CD4-positive, CD25-positive, alpha-beta regulatory T cell (primary cell): ENCODE results near the gene RAB28. TPM values are rescaled to one million over a fixed set of nuclear protein-coding genes. Genes with fewer than 3 reads are reported as not detected.

Experiments used
- ATAC-seq, 2 donors: fragments of 150-1000 bp; cut with Tn5 transposase; one replicate each; pipeline ENCODE4 v1.10.0; 2021; ENCODE audit warnings: low read depth in 2 of 2, moderate number of reproducible peaks in 2 of 2, moderate library complexity in 1 of 2
- DNase-seq, 3 donors: peaks; one replicate each; pipeline versions ENCODE4 v3.0.0 to v3.0.0-alpha.2; 2012 to 2022; ENCODE audit warnings: mixed read lengths in 1 of 3
- H3K27ac ChIP-seq: one replicate; pipeline ENCODE4 v1.7.0; 2013; ENCODE audit warnings: mild to moderate bottlenecking, low read length; ENCODE audit not compliant: insufficient read depth, poor library complexity, severe bottlenecking
- H3K27me3 ChIP-seq: one replicate; pipeline ENCODE4 v1.7.0; 2013; ENCODE audit warnings: low read length; ENCODE audit not compliant: control insufficient read depth, insufficient read depth
- H3K36me3 ChIP-seq: one replicate; pipeline ENCODE4 v1.7.0; 2013; ENCODE audit warnings: mild to moderate bottlenecking, low read length, moderate library complexity; ENCODE audit not compliant: control insufficient read depth, insufficient read depth
- H3K4me1 ChIP-seq: 2 replicates; pipeline ENCODE4 v1.7.0; 2013; ENCODE audit warnings: mild to moderate bottlenecking, low read length; ENCODE audit not compliant: insufficient read depth, control insufficient read depth, poor library complexity, severe bottlenecking
- H3K4me3 ChIP-seq: one replicate; pipeline ENCODE4 v1.7.0; 2013; ENCODE audit warnings: low read depth, mild to moderate bottlenecking, low read length, moderate library complexity
- H3K9me3 ChIP-seq, 2 experiments: 1 replicate in 1 of 2; 2 replicates in 1 of 2; pipeline ENCODE4 v1.7.0; 2013; ENCODE audit warnings: low read length in 2 of 2, mild to moderate bottlenecking in 1 of 2, moderate library complexity in 1 of 2; ENCODE audit not compliant: control insufficient read depth in 2 of 2
- H3K27ac Mint-ChIP-seq, 3 donors: one replicate each; pipeline ENCODE4 v1.8.0; 2020 to 2022; ENCODE audit warnings: mild to moderate bottlenecking in 3 of 3, mixed read lengths in 3 of 3, moderate library complexity in 2 of 3
- H3K27me3 Mint-ChIP-seq: one replicate; pipeline ENCODE4 v1.8.0; 2022; ENCODE audit warnings: mild to moderate bottlenecking, mixed read lengths
- H3K36me3 Mint-ChIP-seq: one replicate; pipeline ENCODE4 v1.8.0; 2020; ENCODE audit warnings: mixed read lengths
- H3K4me1 Mint-ChIP-seq, 4 donors: one replicate each; pipeline ENCODE4 v1.8.0; 2020 to 2022; ENCODE audit warnings: mixed read lengths in 4 of 4, mild to moderate bottlenecking in 1 of 4
- H3K4me3 Mint-ChIP-seq, 4 donors: one replicate each; pipeline ENCODE4 v1.8.0; 2020 to 2022; ENCODE audit warnings: mild to moderate bottlenecking in 4 of 4, mixed read lengths in 4 of 4, moderate library complexity in 3 of 4
- H3K9me3 Mint-ChIP-seq, 7 donors: one replicate each; pipeline ENCODE4 v1.8.0; 2020 to 2022; ENCODE audit warnings: mixed read lengths in 7 of 7, mild to moderate bottlenecking in 3 of 7, moderate library complexity in 2 of 7
- polyA plus RNA-seq, 4 donors: library from polyadenylated mRNA; unstranded; fragments of 300-500 nt; fragmentation: Illumina TruSeq; gene quantifications; one replicate each; pipeline ENCODE4 v1.2.3, GENCODE V29; 2021
- total RNA-seq: library from RNA; stranded (reverse); gene quantifications from one replicate; pipeline ENCODE4 v1.2.3, GENCODE V29; 2022

Gene RAB28
- total and polyA plus RNA-seq, 5 donors from 2014 or later = 7.5 to 18.2 (median 15.5) TPM

DNA sequence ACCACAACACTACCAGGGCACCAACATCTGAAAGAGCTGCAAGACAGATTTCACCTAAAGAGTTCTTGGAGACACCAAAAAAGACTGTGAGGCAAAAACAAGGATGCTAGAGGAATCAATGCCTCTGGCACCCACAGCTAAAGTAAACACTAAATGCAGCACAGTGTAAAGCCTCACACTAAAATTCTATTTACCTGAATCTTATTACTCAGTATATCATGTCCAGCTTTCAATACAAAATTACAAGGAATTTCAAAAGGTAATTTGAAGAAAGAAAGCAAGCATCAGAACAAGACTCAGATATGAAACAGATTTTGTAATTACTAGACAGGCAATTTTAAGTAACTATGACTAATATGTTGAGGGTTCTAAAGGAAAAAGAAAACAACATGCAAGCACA, 19.6 kb downstream of the RAB28 start:
- ATAC-seq (no peak), DNase-seq (no peak)
- no peak overlapping the region for H3K27ac ChIP-seq
- Mint-ChIP-seq H3K4me3 (no peak overlapping the region), H3K27ac (no peak overlapping the region), H3K9me3 (no peaks in the 10 kb centered on the region), H3K27me3 (no peaks in the 10 kb centered on the region), H3K4me1 (peaks cover 4 to 46% (median 41%) of the 10 kb centered on the region in 4 donors), H3K36me3 (peaks cover 48% of the 10 kb centered on the region)
- H3K4me3 ChIP-seq = no peak overlapping the region
- H3K27me3 ChIP-seq = no peaks in the 10 kb centered on the region
- no peaks in the 10 kb centered on the region for H3K9me3 ChIP-seq
- H3K4me1 ChIP-seq = no peaks in the 10 kb centered on the region
- no peaks in the 10 kb centered on the region for H3K36me3 ChIP-seq

DNA sequence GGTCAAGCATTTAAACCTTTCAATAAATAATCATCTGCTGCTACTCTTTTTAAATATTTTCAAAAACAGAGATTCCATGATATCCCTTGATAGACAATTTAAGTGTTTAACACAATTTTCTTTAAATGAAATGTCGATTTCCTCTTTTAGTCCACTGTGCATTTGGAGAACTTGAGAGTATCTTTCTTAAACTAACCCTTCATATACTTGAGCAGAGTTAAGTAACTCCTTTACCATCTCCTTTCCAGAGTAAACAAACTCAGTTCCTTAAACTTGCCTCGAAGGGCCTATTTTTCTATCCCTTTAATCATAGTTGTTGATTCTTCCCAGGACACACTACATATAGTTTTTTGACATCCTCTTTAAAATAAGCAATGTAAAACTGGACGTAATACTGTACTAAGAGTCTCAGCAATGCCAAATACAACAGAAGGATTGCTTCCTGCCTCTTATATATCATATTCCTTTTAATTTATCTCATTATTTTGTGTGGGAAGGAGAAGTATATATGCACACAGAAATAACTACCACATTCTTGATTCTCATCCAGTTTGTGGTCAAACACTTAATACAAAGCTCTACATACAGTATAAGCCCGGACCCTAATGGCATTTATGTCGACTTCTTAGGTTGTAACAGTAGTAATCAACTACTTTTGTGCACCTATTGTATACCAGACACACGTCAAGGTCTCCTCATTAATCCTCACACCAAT, 22.8 kb downstream of the RAB28 start:
- H3K4me3 ChIP-seq = no peak overlapping the region
- Mint-ChIP-seq H3K27ac (no peak overlapping the region), H3K36me3 (peaks cover 62% of the 10 kb centered on the region), H3K27me3 (no peaks in the 10 kb centered on the region), H3K4me3 (no peak overlapping the region), H3K4me1 (peaks cover 6 to 23% (median 22%) of the 10 kb centered on the region in 4 donors), H3K9me3 (no peaks in the 10 kb centered on the region)
- H3K27ac ChIP-seq = no peak overlapping the region
- H3K36me3 ChIP-seq = peaks cover 5% of the 10 kb centered on the region
- DNase-seq (no peak), ATAC-seq (no peak)
- H3K4me1 ChIP-seq = no peaks in the 10 kb centered on the region
- no peaks in the 10 kb centered on the region for H3K9me3 ChIP-seq
- H3K27me3 ChIP-seq = no peaks in the 10 kb centered on the region

DNA sequence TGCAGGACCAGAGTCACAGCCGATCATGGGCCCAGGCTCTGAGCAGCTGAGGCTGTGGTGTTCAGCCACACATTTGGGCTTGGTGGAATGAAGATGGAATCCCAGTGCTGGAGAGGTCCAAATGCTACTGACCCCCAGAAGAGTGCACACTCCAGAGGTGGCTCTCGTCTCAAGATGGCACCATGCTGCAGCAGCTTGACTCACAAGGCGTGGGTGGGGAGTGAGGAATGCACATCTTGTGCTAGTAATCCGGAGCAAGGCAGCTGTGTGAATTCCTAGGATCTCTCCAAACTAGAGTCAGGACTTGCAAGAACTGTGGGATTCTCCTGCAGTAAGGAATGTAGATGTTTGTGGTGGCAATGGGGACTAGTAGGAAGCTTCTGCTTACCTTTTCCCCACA, 28.7 kb downstream of the RAB28 start:
- H3K27me3 Mint-ChIP-seq = no peaks in the 10 kb centered on the region
- H3K9me3 ChIP-seq = peaks cover 6 to 9% of the 10 kb centered on the region in 2 experiments
- peaks cover 41% of the 10 kb centered on the region for H3K36me3 Mint-ChIP-seq
- no peak overlapping the region for H3K27ac Mint-ChIP-seq
- H3K36me3 ChIP-seq = peaks cover 11% of the 10 kb centered on the region
- no peak overlapping the region for H3K4me3 Mint-ChIP-seq
- H3K27me3 ChIP-seq = no peaks in the 10 kb centered on the region
- H3K27ac ChIP-seq = no peak overlapping the region
- ATAC-seq (no peak), DNase-seq (no peak)
- H3K4me1 ChIP-seq = no peaks in the 10 kb centered on the region
- no peak overlapping the region for H3K4me3 ChIP-seq
- peaks cover 10 to 26% (median 20%) of the 10 kb centered on the region in 4 donors for H3K4me1 Mint-ChIP-seq
- H3K9me3 Mint-ChIP-seq = peaks cover 0 to 13% (median 5%) of the 10 kb centered on the region in 7 donors

DNA sequence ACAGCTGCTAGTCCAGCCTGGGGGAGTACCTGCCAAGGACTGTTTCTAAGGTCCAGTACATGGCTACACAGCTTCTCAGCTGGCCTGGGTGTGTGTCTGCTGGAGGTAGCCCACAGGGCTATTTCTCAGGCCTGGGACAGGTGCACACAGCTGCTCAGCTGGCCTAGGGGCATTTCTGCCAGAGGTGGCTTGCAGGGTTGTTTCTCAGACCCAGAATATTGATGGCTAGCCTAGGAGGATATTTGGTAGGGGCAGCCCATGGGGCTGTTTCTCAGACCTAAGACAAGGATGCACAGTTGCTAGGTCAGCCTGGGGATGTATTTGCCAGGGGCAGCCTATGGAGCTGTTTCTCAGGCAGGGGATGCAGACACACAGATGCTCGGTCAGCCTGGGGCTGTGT, 29.4 kb downstream of the RAB28 start:
- H3K27me3 Mint-ChIP-seq = no peaks in the 10 kb centered on the region
- Histone ChIP-seq H3K9me3 (peaks cover 6 to 9% of the 10 kb centered on the region in 2 experiments), H3K4me3 (no peak overlapping the region), H3K27ac (no peak overlapping the region), H3K36me3 (peaks cover 11% of the 10 kb centered on the region), H3K27me3 (no peaks in the 10 kb centered on the region), H3K4me1 (no peaks in the 10 kb centered on the region)
- H3K4me1 Mint-ChIP-seq = peaks cover 10 to 26% (median 21%) of the 10 kb centered on the region in 4 donors
- ATAC-seq = no peak
- peaks cover 41% of the 10 kb centered on the region for H3K36me3 Mint-ChIP-seq
- H3K27ac Mint-ChIP-seq = peak overlapping the region in 1 of 3 donors; percentile 32
- H3K9me3 Mint-ChIP-seq = peaks cover 0 to 13% (median 5%) of the 10 kb centered on the region in 7 donors
- DNase-seq = no peak
- no peak overlapping the region for H3K4me3 Mint-ChIP-seq

DNA sequence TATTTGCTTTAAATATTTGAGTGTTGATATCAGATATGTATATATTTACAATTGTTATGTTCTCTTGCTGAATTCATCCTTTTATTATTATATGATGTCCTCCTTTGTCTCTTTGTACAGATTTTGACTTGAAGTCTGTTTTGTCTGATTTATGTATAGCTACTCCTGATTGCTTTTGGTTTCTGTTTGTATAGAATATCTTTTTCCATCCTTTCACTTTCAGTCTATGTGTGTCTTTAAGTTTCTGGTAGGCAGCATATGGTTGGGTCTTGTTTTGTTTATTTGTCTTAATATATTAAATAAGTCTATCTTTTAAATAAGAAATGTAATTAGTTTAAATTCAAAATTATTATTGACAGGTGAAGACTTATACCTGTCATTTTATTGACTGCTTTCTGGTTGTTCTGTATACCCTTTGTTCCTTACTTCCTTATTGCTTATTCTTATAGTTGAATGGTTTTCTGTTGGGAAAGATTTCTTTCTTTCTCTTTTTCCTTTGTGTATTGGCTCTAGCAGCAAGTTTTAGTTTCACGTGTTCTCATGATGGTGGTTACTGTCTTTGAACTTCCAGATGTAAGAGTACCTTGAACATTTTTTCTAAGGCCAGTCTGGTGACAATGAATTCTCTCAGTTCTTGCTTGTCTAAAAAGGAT, 31.1 kb downstream of the RAB28 start:
- DNase-seq = peak in 2 of 3 donors; percentile 9 to 50
- H3K36me3 ChIP-seq = peaks cover 6% of the 10 kb centered on the region
- no peak overlapping the region for H3K27ac ChIP-seq
- H3K36me3 Mint-ChIP-seq = peaks cover 26% of the 10 kb centered on the region
- H3K27me3 Mint-ChIP-seq = no peaks in the 10 kb centered on the region
- H3K4me3 Mint-ChIP-seq = peak overlapping the region in 1 of 4 donors; percentile 33
- no peaks in the 10 kb centered on the region for H3K27me3 ChIP-seq
- H3K27ac Mint-ChIP-seq = no peak overlapping the region
- H3K4me1 Mint-ChIP-seq = peaks cover 10 to 26% (median 22%) of the 10 kb centered on the region in 4 donors
- no peaks in the 10 kb centered on the region for H3K4me1 ChIP-seq
- peaks cover 0 to 13% (median 5%) of the 10 kb centered on the region in 7 donors for H3K9me3 Mint-ChIP-seq
- peak overlapping the region; percentile 49 for H3K4me3 ChIP-seq
- no peak for ATAC-seq
- peaks cover 6 to 9% of the 10 kb centered on the region in 2 experiments for H3K9me3 ChIP-seq

DNA sequence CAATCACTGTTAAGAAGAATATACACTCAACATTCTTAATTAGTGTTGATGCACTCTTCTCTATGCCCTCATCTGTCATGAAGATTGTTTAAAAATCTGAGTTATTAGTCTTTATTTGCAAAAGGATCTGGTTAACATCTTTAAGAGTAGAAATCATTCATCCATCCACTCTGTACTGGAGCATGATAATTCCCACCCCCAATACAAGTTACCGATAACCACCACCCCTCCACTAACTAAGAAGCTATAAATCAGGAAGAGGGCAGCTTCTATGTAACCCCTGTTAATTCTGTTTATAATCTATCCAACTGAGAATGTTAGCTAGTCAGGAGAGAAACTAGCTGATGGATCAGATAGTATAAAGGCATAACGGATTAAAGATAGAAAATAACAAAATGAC, 34.5 kb downstream of the RAB28 start:
- no peaks in the 10 kb centered on the region for H3K27me3 ChIP-seq
- no peak overlapping the region for H3K27ac ChIP-seq
- no peaks in the 10 kb centered on the region for H3K4me1 ChIP-seq
- Mint-ChIP-seq H3K4me1 (peaks cover 10 to 24% (median 18%) of the 10 kb centered on the region in 4 donors), H3K27me3 (no peaks in the 10 kb centered on the region), H3K9me3 (peaks cover 0 to 13% (median 5%) of the 10 kb centered on the region in 7 donors), H3K27ac (peak overlapping the region in 1 of 3 donors; percentile 67), H3K4me3 (peak overlapping the region in 1 of 4 donors; percentile 7), H3K36me3 (peaks cover 21% of the 10 kb centered on the region)
- ATAC-seq = no peak
- H3K9me3 ChIP-seq = peaks cover 3 to 9% of the 10 kb centered on the region in 2 experiments
- H3K36me3 ChIP-seq = no peaks in the 10 kb centered on the region
- no peak overlapping the region for H3K4me3 ChIP-seq
- no peak for DNase-seq

DNA sequence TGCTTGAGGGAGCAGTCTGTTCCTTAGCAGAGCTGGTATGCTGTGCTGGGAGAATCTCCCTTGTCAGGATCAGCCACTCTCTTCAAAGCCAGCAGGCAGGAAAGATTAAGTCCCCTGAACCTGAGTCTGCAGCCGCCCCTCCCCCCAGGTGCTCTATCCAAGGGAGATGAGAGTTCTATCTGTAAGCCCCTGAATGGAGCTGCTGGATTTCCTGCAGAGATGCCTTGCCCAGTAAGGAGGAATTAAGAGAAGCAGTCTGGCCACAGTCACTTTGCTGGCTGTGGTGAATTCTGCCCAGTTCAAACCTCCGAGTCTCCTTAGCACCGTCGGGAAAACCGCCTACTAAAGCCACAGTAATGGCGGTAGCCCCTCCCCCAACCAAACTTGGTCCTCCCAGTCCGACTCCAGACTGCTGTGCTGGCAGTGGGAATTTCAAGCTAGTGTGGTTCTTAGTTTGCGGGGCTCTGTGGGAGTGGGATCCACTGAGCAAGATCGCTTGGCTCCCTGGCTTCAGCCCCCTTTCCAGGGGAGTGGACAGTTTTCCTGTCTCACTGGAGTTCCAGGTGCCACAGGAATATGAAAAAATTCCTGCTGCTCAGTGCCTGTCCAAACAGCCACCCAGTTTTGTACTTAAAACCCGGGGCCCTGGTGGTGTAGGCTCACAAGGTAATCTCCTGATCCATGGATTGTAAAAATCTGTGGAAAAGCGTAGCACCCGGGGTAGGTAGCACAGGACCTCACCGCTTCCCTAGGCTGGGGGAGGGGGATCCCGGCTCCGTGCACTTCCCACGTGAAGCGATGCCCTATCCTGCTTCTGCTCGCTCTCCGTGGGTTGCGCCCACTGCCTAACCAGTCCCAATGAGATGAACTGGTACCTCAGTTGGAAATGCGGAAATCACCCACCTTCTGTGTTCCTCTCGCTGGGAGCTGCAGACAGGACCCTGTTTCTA, 38.0 kb downstream of the RAB28 start:
- Mint-ChIP-seq H3K27ac (peak overlapping the region in 1 of 3 donors; percentile 38), H3K4me1 (peaks cover 0 to 18% (median 1%) of the 10 kb centered on the region in 4 donors), H3K27me3 (no peaks in the 10 kb centered on the region), H3K36me3 (peaks cover 15% of the 10 kb centered on the region), H3K9me3 (peaks cover 0 to 4% (median 0%) of the 10 kb centered on the region in 7 donors), H3K4me3 (no peak overlapping the region)
- no peak for DNase-seq
- no peak overlapping the region for H3K27ac ChIP-seq
- no peak overlapping the region for H3K4me3 ChIP-seq
- H3K9me3 ChIP-seq = no peaks in the 10 kb centered on the region
- no peaks in the 10 kb centered on the region for H3K27me3 ChIP-seq
- no peaks in the 10 kb centered on the region for H3K36me3 ChIP-seq
- no peaks in the 10 kb centered on the region for H3K4me1 ChIP-seq
- no peak for ATAC-seq
